ENCODE results near the gene LRRC8A. TPM values are rescaled to one million over a fixed set of nuclear protein-coding genes. Genes with fewer than 3 reads are reported as not detected.

Gene LRRC8A
- total and polyA plus RNA-seq, 2 of the 13 experiments (the other 11 are each of a cell fraction or from before 2014, with no cell fraction given), result 16.1 to 40.6 TPM

DNA sequence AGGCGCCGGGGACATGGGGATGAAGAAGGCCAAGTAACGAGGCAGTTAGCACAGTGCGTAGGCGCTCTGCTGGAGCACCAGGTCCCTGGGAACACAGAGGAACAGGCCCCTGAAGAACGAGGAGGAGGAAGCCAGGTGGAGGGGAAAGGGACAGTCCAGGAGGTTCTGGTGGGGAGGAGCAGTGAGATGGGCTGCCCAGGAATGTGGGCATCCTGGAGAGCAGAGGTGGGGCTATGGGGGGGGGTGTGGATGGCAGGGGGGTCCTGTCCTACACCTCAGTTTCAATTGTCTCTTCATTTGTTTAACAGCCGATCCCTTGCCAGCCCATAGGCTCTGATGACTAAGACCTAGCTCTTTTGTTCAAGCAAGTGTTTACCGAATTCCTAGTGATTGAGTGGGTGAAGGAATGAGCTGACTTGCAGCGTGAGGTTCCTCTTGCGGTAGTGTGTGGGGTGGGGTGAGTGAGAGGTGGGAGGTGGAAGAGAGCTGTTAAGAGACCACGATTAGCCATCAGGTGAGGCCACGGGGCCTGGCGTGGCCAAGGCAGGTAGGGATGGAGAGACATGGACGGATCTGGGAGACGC is 30.4 kb downstream of the LRRC8A start (continued):
- TF ChIP-seq MEIS2 (CRISPR knock-in tag; IDR thresholded peaks at IDR 0.05), result no peak
- peak; percentile 51; the same call in 1 of the 2 replicates for TF ChIP-seq ZBTB20 (CRISPR knock-in tag; IDR thresholded peaks at IDR 0.05; ENCODE audit: borderline replicate concordance, low read depth)
- no peak for TF ChIP-seq NBN (conservative IDR thresholded peaks at IDR 0.05)
- TF ChIP-seq, protein P1, sequence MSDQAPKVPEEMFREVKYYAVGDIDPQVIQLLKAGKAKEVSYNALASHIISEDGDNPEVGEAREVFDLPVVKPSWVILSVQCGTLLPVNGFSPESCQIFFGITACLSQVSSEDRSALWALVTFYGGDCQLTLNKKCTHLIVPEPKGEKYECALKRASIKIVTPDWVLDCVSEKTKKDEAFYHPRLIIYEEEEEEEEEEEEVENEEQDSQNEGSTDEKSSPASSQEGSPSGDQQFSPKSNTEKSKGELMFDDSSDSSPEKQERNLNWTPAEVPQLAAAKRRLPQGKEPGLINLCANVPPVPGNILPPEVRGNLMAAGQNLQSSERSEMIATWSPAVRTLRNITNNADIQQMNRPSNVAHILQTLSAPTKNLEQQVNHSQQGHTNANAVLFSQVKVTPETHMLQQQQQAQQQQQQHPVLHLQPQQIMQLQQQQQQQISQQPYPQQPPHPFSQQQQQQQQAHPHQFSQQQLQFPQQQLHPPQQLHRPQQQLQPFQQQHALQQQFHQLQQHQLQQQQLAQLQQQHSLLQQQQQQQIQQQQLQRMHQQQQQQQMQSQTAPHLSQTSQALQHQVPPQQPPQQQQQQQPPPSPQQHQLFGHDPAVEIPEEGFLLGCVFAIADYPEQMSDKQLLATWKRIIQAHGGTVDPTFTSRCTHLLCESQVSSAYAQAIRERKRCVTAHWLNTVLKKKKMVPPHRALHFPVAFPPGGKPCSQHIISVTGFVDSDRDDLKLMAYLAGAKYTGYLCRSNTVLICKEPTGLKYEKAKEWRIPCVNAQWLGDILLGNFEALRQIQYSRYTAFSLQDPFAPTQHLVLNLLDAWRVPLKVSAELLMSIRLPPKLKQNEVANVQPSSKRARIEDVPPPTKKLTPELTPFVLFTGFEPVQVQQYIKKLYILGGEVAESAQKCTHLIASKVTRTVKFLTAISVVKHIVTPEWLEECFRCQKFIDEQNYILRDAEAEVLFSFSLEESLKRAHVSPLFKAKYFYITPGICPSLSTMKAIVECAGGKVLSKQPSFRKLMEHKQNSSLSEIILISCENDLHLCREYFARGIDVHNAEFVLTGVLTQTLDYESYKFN (CRISPR knock-in tag; conservative IDR thresholded peaks at IDR 0.05), result no peak
- no peak for TF ChIP-seq ZBTB7B (CRISPR knock-in tag; IDR thresholded peaks at IDR 0.05)
- TF ChIP-seq, protein P2, sequence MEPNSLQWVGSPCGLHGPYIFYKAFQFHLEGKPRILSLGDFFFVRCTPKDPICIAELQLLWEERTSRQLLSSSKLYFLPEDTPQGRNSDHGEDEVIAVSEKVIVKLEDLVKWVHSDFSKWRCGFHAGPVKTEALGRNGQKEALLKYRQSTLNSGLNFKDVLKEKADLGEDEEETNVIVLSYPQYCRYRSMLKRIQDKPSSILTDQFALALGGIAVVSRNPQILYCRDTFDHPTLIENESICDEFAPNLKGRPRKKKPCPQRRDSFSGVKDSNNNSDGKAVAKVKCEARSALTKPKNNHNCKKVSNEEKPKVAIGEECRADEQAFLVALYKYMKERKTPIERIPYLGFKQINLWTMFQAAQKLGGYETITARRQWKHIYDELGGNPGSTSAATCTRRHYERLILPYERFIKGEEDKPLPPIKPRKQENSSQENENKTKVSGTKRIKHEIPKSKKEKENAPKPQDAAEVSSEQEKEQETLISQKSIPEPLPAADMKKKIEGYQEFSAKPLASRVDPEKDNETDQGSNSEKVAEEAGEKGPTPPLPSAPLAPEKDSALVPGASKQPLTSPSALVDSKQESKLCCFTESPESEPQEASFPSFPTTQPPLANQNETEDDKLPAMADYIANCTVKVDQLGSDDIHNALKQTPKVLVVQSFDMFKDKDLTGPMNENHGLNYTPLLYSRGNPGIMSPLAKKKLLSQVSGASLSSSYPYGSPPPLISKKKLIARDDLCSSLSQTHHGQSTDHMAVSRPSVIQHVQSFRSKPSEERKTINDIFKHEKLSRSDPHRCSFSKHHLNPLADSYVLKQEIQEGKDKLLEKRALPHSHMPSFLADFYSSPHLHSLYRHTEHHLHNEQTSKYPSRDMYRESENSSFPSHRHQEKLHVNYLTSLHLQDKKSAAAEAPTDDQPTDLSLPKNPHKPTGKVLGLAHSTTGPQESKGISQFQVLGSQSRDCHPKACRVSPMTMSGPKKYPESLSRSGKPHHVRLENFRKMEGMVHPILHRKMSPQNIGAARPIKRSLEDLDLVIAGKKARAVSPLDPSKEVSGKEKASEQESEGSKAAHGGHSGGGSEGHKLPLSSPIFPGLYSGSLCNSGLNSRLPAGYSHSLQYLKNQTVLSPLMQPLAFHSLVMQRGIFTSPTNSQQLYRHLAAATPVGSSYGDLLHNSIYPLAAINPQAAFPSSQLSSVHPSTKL (CRISPR knock-in tag; IDR thresholded peaks at IDR 0.05), result peak; percentile 56
- TF ChIP-seq, protein P3, sequence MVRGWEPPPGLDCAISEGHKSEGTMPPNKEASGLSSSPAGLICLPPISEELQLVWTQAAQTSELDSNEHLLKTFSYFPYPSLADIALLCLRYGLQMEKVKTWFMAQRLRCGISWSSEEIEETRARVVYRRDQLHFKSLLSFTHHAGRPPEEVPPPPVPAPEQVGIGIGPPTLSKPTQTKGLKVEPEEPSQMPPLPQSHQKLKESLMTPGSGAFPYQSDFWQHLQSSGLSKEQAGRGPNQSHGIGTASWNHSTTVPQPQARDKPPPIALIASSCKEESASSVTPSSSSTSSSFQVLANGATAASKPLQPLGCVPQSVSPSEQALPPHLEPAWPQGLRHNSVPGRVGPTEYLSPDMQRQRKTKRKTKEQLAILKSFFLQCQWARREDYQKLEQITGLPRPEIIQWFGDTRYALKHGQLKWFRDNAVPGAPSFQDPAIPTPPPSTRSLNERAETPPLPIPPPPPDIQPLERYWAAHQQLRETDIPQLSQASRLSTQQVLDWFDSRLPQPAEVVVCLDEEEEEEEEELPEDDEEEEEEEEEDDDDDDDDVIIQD (CRISPR knock-in tag; IDR thresholded peaks at IDR 0.05; ENCODE audit: low read depth), result peak; percentile 45; the same call in 1 of the 2 replicates
- no peak for TF ChIP-seq ZNF83 (CRISPR knock-in tag; IDR thresholded peaks at IDR 0.05; ENCODE audit: borderline replicate concordance)
- no peak for TF ChIP-seq CBX2 (IDR thresholded peaks at IDR 0.05; ENCODE audit: low read depth, low read length)
- TF ChIP-seq CBX2 (CRISPR knock-in tag; IDR thresholded peaks at IDR 0.05; ENCODE audit: low read depth), result no peak
- TF ChIP-seq, protein P4, sequence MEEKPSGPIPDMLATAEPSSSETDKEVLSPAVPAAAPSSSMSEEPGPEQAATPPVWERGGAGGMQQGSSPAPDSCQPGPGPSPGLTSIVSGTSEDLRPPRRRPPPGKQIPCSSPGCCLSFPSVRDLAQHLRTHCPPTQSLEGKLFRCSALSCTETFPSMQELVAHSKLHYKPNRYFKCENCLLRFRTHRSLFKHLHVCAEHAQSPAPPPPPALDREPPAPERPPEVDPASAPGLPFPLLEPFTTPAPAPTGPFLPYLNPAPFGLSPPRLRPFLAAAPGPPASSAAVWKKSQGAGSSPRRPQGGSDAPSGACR (CRISPR knock-in tag; IDR thresholded peaks at IDR 0.05), result no peak
- TF ChIP-seq ZNF776 (CRISPR knock-in tag; IDR thresholded peaks at IDR 0.05), result no peak
- 0 out of 2 replicates have a peak, but pooled peaks have one; percentile 33 for TF ChIP-seq ZMAT3 (CRISPR knock-in tag; conservative IDR thresholded peaks at IDR 0.05)
- no peak for TF ChIP-seq ZNF33B (CRISPR knock-in tag; IDR thresholded peaks at IDR 0.05)
- no peak for TF ChIP-seq ZNF720 (CRISPR knock-in tag; IDR thresholded peaks at IDR 0.05)
- peak; percentile 39; the same call in 1 of the 2 replicates for TF ChIP-seq ZNF614 (CRISPR knock-in tag; IDR thresholded peaks at IDR 0.05; ENCODE audit: borderline replicate concordance)
- TF ChIP-seq, protein P5, sequence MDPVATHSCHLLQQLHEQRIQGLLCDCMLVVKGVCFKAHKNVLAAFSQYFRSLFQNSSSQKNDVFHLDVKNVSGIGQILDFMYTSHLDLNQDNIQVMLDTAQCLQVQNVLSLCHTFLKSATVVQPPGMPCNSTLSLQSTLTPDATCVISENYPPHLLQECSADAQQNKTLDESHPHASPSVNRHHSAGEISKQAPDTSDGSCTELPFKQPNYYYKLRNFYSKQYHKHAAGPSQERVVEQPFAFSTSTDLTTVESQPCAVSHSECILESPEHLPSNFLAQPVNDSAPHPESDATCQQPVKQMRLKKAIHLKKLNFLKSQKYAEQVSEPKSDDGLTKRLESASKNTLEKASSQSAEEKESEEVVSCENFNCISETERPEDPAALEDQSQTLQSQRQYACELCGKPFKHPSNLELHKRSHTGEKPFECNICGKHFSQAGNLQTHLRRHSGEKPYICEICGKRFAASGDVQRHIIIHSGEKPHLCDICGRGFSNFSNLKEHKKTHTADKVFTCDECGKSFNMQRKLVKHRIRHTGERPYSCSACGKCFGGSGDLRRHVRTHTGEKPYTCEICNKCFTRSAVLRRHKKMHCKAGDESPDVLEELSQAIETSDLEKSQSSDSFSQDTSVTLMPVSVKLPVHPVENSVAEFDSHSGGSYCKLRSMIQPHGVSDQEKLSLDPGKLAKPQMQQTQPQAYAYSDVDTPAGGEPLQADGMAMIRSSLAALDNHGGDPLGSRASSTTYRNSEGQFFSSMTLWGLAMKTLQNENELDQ (CRISPR knock-in tag; IDR thresholded peaks at IDR 0.05; ENCODE audit: borderline replicate concordance), result no peak
- no peak for TF ChIP-seq ZNF136 (CRISPR knock-in tag; IDR thresholded peaks at IDR 0.05; ENCODE audit: low read depth)
